WERI-Rb-1 (cell line): ENCODE results near the gene SLC22A6.

Source experiments
- DNase-seq: peaks from one replicate; pipeline ENCODE4 v3.0.0-alpha.2; 2020
- H3K27ac ChIP-seq: fragments of 250-450 bp; sonication (Bioruptor Pico); 2 replicates; pipeline ENCODE4 v1.5.1; 2020; ENCODE audit warnings: mild to moderate bottlenecking, moderate library complexity
- H3K27me3 ChIP-seq: fragments of 250-450 bp; sonication (Bioruptor Pico); 2 replicates; pipeline ENCODE4 v1.5.1; 2021; ENCODE audit warnings: mild to moderate bottlenecking, low read depth, moderate library complexity; ENCODE audit not compliant: insufficient read depth, severe bottlenecking
- H3K36me3 ChIP-seq: fragments of 250-450 bp; sonication (Bioruptor Pico); 2 replicates; pipeline ENCODE4 v1.5.1; 2020; ENCODE audit warnings: mild to moderate bottlenecking, moderate library complexity
- H3K4me3 ChIP-seq: 2 replicates; pipeline ENCODE4 v1.5.1; 2011; ENCODE audit warnings: low read depth, mild to moderate bottlenecking, control low read depth, low read length
- H3K9me3 ChIP-seq: fragments of 250-450 bp; sonication (Bioruptor Pico); 2 replicates; pipeline ENCODE4 v1.5.1; 2021; ENCODE audit warnings: mild to moderate bottlenecking, moderate library complexity; ENCODE audit not compliant: severe bottlenecking
- TF ChIP-seq, protein P1 (sequence below): IDR thresholded peaks from 2 replicates; pipeline ENCODE4 v1.5.1; 2011; ENCODE audit warnings: low read depth, mild to moderate bottlenecking, control low read depth, inconsistent platforms, low read length

Gene SLC22A6

DNA sequence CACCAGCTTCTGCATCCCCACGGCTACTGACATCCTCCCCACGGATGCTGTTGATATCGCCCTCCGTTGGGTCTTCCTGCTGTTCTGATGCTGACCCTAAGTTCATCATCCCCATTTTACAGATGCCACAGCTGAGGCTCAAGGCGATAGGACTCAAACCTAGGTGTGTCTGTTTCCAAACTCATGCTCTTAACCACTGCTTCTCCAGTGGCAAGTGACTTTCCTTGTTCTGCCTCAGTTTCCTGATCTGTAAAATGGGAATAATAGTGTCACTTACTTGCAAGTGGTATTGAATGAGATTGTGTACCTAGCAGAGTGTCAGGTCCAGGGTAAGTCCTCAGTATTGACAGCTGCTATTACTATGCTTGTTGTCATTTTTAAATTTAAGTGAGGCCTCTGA lies 14.4 kb upstream of the SLC22A6 start:
- H3K27me3 ChIP-seq = no peaks in the 10 kb centered on the region
- TF ChIP-seq, protein P1, sequence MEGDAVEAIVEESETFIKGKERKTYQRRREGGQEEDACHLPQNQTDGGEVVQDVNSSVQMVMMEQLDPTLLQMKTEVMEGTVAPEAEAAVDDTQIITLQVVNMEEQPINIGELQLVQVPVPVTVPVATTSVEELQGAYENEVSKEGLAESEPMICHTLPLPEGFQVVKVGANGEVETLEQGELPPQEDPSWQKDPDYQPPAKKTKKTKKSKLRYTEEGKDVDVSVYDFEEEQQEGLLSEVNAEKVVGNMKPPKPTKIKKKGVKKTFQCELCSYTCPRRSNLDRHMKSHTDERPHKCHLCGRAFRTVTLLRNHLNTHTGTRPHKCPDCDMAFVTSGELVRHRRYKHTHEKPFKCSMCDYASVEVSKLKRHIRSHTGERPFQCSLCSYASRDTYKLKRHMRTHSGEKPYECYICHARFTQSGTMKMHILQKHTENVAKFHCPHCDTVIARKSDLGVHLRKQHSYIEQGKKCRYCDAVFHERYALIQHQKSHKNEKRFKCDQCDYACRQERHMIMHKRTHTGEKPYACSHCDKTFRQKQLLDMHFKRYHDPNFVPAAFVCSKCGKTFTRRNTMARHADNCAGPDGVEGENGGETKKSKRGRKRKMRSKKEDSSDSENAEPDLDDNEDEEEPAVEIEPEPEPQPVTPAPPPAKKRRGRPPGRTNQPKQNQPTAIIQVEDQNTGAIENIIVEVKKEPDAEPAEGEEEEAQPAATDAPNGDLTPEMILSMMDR = no peak

DNA sequence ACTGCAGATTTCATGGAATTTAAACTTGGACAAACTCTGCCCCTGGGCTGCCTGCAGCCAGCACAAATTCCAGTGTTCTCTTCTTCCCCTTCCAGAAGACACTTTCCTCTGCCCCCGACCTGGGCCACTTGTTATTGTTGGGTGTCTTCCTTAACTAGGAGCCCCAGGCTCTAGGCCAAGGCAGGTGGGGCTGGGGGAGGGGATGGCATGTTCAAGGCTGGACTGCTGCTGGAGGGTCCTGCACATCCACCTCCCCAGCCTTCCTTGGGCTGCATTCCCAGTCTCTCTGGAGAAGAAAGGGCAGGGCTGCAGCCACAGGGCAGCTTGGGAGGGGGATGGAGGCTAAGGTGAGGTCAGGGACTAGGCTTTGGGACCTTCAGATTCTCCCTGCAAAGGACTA lies 11.5 kb upstream of the SLC22A6 start:
- H3K9me3 ChIP-seq = no peaks in the 10 kb centered on the region
- DNase-seq = no peak
- TF ChIP-seq, protein P1 = no peak
- H3K27me3 ChIP-seq = no peaks in the 10 kb centered on the region
- H3K27ac ChIP-seq = no peak overlapping the region
- H3K4me3 ChIP-seq = no peak overlapping the region
- no peaks in the 10 kb centered on the region for H3K36me3 ChIP-seq

More for the DNA sequence above, 14.4 kb upstream of the SLC22A6 start:
- Histone ChIP-seq H3K9me3 (no peaks in the 10 kb centered on the region), H3K36me3 (no peaks in the 10 kb centered on the region), H3K27ac (no peak overlapping the region), H3K4me3 (no peak overlapping the region)
- no peak for DNase-seq

GRCh38 chr11:62994775-62995174 lies 10.0 kb upstream of the SLC22A6 start:
- Histone ChIP-seq H3K27ac (no peak overlapping the region), H3K27me3 (no peaks in the 10 kb centered on the region), H3K36me3 (no peaks in the 10 kb centered on the region), H3K9me3 (no peaks in the 10 kb centered on the region), H3K4me3 (no peak overlapping the region)
- TF ChIP-seq, protein P1 = no peak
- DNase-seq = no peak

DNA sequence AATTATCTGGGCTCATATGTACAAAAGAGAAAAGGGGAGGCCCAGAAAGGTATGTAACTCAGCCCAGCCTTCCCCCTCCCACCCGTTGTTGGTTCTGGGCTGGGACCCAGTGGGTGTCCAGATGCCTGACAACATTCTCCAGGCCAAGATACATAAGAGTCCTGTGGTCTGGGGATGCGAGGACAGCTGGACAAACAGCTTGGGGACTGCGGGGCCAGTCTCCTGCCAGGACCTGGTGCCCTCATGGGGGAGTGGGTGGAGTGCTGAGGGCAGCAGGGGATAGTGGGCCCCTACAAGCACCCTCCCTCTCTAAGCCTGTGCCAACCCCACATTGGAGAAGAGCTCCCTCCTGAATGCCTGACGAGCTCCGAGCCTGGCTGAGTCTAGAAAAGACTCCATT lies 3.5 kb upstream of the SLC22A6 start:
- Histone ChIP-seq H3K9me3 (no peaks in the 10 kb centered on the region), H3K4me3 (no peak overlapping the region), H3K27me3 (no peaks in the 10 kb centered on the region), H3K36me3 (no peaks in the 10 kb centered on the region), H3K27ac (no peak overlapping the region)
- DNase-seq = no peak
- TF ChIP-seq, protein P1 = no peak

- no peaks in the 10 kb centered on the region for H3K36me3 ChIP-seq
- DNase-seq = no peak
- no peak overlapping the region for H3K27ac ChIP-seq
- TF ChIP-seq, protein P1 = no peak
- no peaks in the 10 kb centered on the region for H3K27me3 ChIP-seq
- no peaks in the 10 kb centered on the region for H3K9me3 ChIP-seq
- no peak overlapping the region for H3K4me3 ChIP-seq
Observed at GRCh38 chr11:62985041-62985750, 429 bp upstream of the SLC22A6 start.
